Fibroblast of upper back skin (primary cell): ENCODE data around the gene BLOC1S3.

Source experiments
- DNase-seq: peaks from one replicate; pipeline ENCODE4 v3.0.0-alpha.2; 2013

The BLOC1S3 gene

DNA sequence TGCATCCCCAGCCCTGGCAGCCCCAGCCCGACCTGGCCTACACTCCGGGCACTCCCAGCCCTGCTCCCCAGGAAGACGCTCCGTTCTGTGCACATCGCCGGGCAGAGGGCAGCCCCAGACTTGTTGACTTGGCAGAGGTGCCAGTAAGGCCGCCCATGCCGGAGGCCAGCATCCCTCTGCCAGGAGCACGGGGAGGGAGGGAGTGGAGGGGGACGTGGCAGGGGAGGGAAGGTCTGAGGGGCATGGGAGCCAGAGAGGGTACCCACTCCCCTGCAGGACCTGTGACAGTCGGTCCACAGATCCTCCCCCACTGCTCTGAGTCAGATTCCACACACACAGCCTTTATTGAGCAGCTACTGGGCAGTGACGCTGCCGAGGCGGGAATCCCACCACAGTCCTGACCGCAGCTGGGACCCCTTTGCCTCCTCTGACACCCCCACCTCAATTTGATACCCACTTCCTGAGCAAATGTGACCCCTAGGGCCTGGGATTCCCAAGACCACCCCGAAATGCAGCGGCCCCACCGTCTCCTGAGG lies 15.9 kb upstream of the BLOC1S3 start:
- DNase-seq = no peak

DNA sequence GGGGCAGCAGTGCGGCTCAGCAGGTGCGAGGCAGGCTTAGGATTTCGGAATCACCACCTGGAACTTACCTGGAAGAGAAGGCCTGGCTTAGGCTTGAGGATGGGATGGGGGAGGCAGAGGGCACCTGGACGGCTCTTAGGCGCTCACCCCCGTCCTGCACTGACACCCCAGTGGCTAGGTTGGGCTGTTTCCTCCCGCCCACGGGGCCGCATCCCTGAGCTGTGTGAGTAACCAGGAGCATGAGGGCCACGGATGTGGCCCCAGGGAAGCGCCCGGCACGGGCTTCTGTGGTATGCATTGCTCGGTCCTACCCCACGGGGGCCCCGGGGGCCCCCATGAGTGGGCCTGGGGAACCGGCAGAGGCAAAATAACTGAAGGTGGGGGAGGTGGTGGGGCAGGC lies 15.4 kb upstream of the BLOC1S3 start:
- no peak for DNase-seq

DNA sequence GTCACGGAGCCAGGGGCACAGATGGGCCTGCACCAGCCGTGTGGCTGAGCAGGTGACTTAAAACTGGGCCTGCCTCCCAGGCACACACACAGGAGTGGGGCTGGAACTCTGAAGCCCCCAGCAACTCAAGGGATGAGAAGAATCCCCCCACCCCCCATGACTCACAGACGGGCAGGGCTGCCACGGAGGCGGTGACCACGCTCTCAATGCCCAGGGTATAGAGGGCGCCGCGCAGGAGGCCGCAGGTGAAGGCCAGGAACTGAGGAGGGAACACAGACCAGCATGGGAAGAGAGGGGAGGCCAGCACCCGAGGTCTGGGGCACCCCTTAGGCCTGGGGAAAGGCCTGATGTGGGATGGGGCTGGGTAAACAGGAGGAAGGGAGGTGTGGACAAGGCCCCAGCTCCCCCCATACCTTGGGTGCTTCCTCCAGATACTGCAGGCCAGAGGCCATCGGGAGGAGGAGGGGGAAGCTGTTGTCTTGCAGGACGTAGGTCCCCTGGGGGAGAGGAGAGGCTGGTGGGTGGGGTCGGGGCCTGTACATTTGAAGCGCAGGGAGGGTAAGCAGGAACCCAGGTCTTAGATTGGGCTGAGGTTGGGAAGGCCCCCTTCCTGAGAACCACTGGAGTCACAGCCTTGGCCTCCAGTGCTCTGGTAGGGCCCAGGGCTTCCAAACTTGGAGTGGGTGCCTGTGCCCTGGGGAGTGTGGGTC lies 14.7 kb upstream of the BLOC1S3 start:
- no peak for DNase-seq

- peak; percentile 35 for DNase-seq
Observed at GRCh38 chr19:45164577-45165335, 13.8 kb upstream of the BLOC1S3 start.

DNA sequence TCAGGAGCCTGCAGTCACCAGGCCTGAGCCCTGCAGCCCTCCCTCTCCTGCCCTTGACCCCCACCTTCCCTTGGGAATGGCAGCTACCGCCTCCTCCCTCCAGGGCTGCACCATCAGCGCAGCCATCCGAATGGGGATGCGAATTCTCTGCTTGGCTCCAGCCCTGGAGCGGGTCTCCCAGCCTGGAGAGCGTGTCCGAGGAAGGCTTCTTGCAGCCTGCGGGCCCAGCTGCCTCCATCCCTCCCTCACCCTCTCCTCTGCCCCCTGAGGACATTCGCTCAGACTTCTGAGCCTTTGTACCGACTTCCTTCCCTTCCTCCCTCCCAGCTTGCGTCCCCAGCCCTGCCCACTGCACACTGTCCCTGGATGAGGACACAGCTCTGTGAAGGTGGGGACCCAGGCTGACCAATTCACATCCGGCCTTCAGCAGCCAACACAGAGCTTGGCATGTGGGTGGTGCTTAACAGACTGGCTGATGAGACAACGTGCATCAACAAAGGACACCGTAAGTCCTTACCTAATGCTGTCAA lies 11.8 kb upstream of the BLOC1S3 start:
- no peak for DNase-seq

DNA sequence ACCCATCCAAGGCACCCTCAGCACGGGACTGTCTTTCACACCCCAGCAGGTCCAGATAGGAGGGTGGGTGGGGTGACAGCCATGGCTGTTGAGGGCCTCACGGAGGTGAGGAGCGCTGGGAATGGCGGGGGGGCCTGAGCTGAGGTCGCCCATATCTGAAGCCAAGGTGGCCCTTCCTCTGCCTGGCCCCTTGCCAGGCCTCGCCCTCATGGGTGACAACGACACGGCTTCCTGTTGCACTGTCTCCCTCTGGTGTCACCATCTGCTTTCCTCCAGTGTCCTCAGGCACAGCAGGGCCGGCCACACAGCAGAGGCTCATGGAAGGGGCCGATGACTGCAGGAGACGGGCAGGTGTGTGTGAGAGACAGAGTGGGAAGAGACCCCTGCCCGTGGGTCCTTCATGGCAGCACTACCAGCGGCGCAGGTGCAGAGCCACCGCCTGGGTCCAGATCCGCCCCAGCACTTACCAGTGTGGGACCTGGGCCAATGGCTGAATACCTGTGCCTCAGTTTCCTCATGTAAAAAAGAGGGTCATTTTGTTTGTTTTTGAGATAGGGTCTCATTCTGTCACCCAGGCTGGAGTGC lies 9.7 kb upstream of the BLOC1S3 start:
- no peak for DNase-seq

GRCh38 chr19:45169602-45170001 lies 9.0 kb upstream of the BLOC1S3 start:
- DNase-seq = no peak

DNA sequence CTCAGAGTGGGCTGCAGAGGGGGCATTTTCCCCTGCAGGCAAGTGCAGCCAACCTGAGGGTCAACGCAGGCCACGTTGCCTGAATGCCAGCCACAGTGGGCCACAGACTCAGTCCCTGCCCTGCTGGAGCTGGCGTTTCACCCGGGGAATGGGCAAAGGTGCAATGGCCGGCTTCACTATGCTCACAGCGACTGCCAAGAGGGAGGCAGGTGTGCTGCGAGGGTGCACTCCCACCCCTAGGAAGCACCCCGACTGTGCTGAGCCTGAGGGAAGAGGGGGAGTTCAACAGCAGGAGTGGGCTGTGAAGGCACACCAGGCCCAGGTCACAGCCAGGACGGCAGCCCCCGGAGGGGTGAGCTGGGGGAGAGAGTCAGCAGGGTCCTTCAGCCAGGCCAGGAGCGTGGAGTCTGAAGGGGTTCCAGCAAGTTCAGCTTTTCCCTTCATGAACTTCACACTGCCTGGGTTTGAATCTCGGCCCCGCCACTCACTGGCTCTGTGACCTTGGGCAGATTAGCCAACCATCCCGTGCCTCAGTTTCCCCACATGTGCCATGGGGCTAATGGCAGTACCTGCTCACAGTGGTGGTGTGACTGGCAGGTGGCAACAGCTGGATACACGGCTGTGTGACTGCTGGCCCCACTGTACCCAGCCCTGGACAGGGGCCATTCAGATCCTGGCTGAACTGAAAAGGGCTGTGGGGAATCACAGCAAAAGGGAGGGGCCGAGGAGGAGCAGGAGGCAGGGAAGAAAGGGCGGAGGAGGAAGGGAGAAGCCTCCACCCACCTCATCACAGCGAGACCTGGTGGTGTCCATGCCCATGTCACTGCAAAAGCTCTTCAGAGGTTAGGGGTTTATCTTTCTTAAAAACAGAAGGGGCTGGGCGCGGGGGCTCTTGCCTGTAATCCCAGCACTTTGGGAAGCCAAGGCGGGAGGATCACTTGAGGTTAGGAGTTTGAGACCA lies 8.2 kb upstream of the BLOC1S3 start:
- DNase-seq = no peak

- no peak for DNase-seq
Observed at GRCh38 chr19:45171211-45171623, 7.4 kb upstream of the BLOC1S3 start.

DNA sequence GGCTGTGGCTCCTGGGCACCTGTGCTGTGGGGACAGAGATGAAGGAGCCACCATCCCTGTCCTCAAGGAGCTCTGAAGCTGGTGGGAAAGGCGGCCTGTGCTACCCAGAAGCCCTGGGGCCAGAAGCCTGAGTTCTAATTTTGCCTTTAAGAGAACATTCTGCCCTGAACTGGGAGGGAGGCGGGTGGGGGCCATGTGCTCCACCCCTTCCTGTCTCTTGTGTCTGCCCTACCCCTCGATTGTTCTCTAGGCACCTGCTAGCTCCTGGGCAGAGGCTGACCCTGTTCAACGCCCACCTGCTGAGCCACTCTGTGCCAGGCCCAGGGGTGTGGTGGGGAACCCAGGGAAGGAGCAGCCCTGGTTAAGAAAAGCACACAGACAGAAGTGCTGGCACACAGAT lies 6.4 kb upstream of the BLOC1S3 start:
- DNase-seq = no peak

DNA sequence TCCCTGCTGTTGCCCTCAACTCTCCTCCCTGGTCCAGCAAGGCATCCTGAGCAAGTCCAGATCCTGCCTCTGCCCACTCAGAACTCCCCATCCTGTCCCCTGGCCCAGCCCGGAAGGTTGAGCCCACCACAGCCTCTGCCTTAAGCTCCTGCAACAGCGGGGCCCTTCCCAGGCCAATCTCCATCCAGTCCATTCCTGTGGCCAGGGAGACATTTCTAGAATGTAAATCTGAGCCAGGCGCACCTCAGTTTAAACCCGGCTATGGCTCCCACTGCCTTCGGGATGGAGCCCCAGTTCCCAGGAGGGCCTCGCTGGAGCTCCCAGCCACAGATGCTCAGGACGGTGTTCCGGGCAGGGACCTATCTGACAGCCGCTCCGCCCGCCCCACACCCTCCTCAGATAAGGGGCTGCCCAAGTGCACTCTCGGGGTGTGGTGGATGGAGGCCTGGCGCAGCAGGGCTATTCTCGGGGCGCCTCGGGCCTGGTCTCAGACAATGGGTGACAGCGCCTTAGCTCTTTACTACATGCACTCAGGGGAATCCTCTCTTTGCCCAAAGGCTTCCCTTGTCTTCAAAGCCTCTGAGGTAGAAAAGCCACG lies 5.9 kb upstream of the BLOC1S3 start:
- DNase-seq = no peak

- peak; percentile 49 for DNase-seq
Observed at GRCh38 chr19:45173816-45174215, 4.8 kb upstream of the BLOC1S3 start.

GRCh38 chr19:45175515-45176345 lies 2.9 kb upstream of the BLOC1S3 start:
- DNase-seq = no peak

GRCh38 chr19:45177817-45178261 lies 745 bp upstream of the BLOC1S3 start, which contains the start of gene TRAPPC6A:
TRAPPC6A (minus strand) TSS chr19:45178237; CDS start chr19:45178218, 19 bp downstream.
- DNase-seq = peak; percentile 27

GRCh38 chr19:45179072-45179891 lies 698 bp downstream of the BLOC1S3 start:
- DNase-seq = no peak

DNA sequence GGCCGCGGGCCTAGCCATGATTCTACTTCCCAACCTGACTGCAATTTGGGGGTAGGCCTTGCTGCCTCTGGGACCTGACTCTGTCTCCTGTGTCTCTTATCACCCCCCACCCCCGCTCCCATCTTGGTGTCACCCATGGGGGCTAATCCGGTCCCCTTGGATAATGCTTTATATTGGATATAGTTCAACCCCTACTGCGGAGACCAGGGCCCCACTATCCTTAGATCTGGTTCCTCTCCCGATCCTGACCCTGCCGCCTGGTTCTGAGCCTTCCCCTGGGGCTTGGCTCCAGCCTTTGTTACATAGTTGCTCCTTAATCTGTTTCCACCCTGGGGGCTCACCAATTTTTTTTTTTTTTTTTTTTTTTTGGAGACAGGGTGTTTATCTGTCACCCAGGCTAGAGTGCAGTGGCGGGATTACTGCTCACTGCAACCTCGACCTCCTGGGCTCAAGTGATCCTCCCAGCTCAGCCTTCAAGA lies 1.3 kb downstream of the BLOC1S3 start:
- DNase-seq = no peak

- no peak for DNase-seq
Observed at GRCh38 chr19:45180936-45181335, 2.4 kb downstream of the BLOC1S3 start.

GRCh38 chr19:45182758-45183157 lies 4.2 kb downstream of the BLOC1S3 start:
- DNase-seq = no peak

GRCh38 chr19:45184115-45184514 lies 5.5 kb downstream of the BLOC1S3 start:
- no peak for DNase-seq
